ENCODE measurements around the gene TTC27.

- no peak for TF ChIP-seq CTCF (CRISPR knock-in tag; IDR thresholded peaks at IDR 0.05)
- TF ChIP-seq ZNF788 (CRISPR knock-in tag; IDR thresholded peaks at IDR 0.05; ENCODE audit: borderline replicate concordance): no peak
Measured at GRCh38 chr2:32723467-32724079, 95.7 kb downstream of the TTC27 start.

Measured in HepG2 (cell line).